Heart left ventricle (tissue), 16 donors: ENCODE data around the gene MSANTD3. TPM values are rescaled to one million over a fixed set of nuclear protein-coding genes. Genes with fewer than 3 reads are reported as not detected.
"Not testable (repeated sequence)": the region's sequence is repeated elsewhere in the genome, so short reads cannot be mapped to it uniquely, and the experiment has no call there.

Source experiments
- ATAC-seq, 4 donors: fragments of 200-7000 bp; cut with Tn5 transposase; one replicate each; pipeline ENCODE4 v1.9.1; 2020 to 2022; ENCODE audit warnings: moderate library complexity in 4 of 4, mild to moderate bottlenecking in 3 of 4, moderate number of reproducible peaks in 1 of 4
- DNase-seq, 5 donors: peaks; one replicate each; pipeline ENCODE4 v3.0.0-alpha.2; 2020
- H3K27ac ChIP-seq, 12 donors: fragments of 200-600 bp; sonication (generic) in 4 of 12; one replicate each; pipeline versions ENCODE4 v1.5.0 to v1.8.0; 2016 to 2022; ENCODE audit warnings: mild to moderate bottlenecking in 2 of 12
- H3K27me3 ChIP-seq, 9 donors: fragments of 200-600 bp; sonication (generic) in 2 of 9; one replicate each; pipeline versions ENCODE4 v1.5.1 to v1.8.0; 2016 to 2022; ENCODE audit warnings: mild to moderate bottlenecking in 3 of 9
- H3K36me3 ChIP-seq, 9 donors: fragments of 200-600 bp; sonication (generic) in 2 of 9; one replicate each; pipeline versions ENCODE4 v1.5.0 to v1.8.0; 2018 to 2022; ENCODE audit warnings: mild to moderate bottlenecking in 2 of 9
- H3K4me1 ChIP-seq, 12 donors: fragments of 200-600 bp; sonication (generic) in 4 of 12; one replicate each; pipeline versions ENCODE4 v1.5.0 to v1.8.0; 2016 to 2022; ENCODE audit warnings: mild to moderate bottlenecking in 3 of 12
- H3K4me3 ChIP-seq, 12 donors: fragments of 200-600 bp; sonication (generic) in 4 of 12; one replicate each; pipeline versions ENCODE4 v1.5.0 to v1.8.0; 2017 to 2022; ENCODE audit warnings: mild to moderate bottlenecking in 9 of 12, moderate library complexity in 4 of 12
- H3K9me3 ChIP-seq, 12 donors: fragments of 200-600 bp; sonication (generic) in 4 of 12; one replicate each; pipeline versions ENCODE4 v1.5.0 to v1.8.0; 2016 to 2022; ENCODE audit warnings: mild to moderate bottlenecking in 1 of 12
- POLR2A ChIP-seq, 2 donors: fragments of 450-650 bp; IDR thresholded peaks; one replicate each; pipeline ENCODE4 v1.6.1; 2017; ENCODE audit warnings: antibody characterized with exemption in 2 of 2, mild to moderate bottlenecking in 2 of 2, moderate library complexity in 2 of 2
- WGBS, 4 donors: extraction: QIAGEN DNeasy Blood & Tissue Kit in 2 of 4; methylation state at CpG; one replicate each; pipeline versions ENCODE4 v1.1.5 to v1.1.7; 2013 to 2018; 5-methylcytosine and 5-hydroxymethylcytosine counted together
- intact Hi-C, 10 donors: fragments of 100-400 bp; cut with DNase I; formaldehyde crosslinking; loops; one replicate each; pipeline versions ENCODE4 v1.11.1 to v1.14.2; 2022
- polyA plus RNA-seq, 2 donors: library from polyadenylated mRNA; stranded (reverse); fragments of 200-250 nt; gene quantifications; one replicate each; pipeline ENCODE4 v1.2.3, GENCODE V29; 2013
- total RNA-seq, 9 donors: library from RNA; depleted of rRNA in 2 of 9; stranded (reverse); fragments of >200 nt in 2 of 9; fragmentation: NEBNext Ultra II Directional in 3 of 9; extraction: Animal tissue kit (Norgen Biotek cat#: 25700) in 3 of 9; gene quantifications; one replicate each; pipeline versions ENCODE4 v1.1.0 to v1.2.4, GENCODE V29; 2016 to 2023
- TF ChIP-seq, protein P1 (sequence below), 12 donors: fragments of 200-600 bp; sonication (generic) in 4 of 12; IDR thresholded peaks; one replicate each; pipeline versions ENCODE4 v1.5.0 to v1.8.0; 2018 to 2022; ENCODE audit warnings: antibody characterized with exemption in 12 of 12, mild to moderate bottlenecking in 5 of 12
- donor health status: ischemic (EF 13 %, LVEDD 7.1; RV severe dilation, severe dysfunction).
- donor health status: healthy with polysubstance abuse.
- donor health status: DM: no; HTN: yes; CAD: no.
- donor health status: DM: no; HTN: no; CAD: no.
- donor health status: ischemic (EF 25% LVEDD 6.9; RV normal size, moderate dysfunction).
- donor health status: ischemic (EF 25% LVEDD 5.7; RV mildly dilated, moderate dysfunction).
- donor health status: healthy.
- donor health status: DM: yes; HTN: yes; CAD: no.
- donor health status: ischemic (EF 35%, LVEDD 5.7; RV mildly dilated, moderate dysfunction).
- donor health status: nonischemic (EF 11% LVEDD 7.7; RV severe dilation, severe dysfunction).
- donor health status: DM: yes; HTN: yes; CAD: no.
- donor health status: PGD.
- donor health status: ischemic (EF 29% LVEDD 5.4; RV normal size, mild dysfunction).
- donor health status: nonischemic (EF 23%, LVEDD 6.1; RV moderate dilation, normal function).

MSANTD3 gene
- total and polyA plus RNA-seq, 11 donors = 14.3 to 60.5 (median 24.1) TPM

GRCh38 chr9:100436571-100436970 lies 9.6 kb downstream of the MSANTD3 start:
- Histone ChIP-seq H3K4me1 (no peaks in the 10 kb centered on the region), H3K27ac (no peak overlapping the region), H3K27me3 (no peaks in the 10 kb centered on the region), H3K36me3 (no peaks in the 10 kb centered on the region), H3K9me3 (peaks cover 0 to 4% (median 0%) of the 10 kb centered on the region in 12 donors), H3K4me3 (no peak overlapping the region)
- intact Hi-C loops = loop anchor here in 2 of 10 donors (5.0 kb wide), 3 partner anchors 156 to 409 kb away; no protein-coding TSS in a partner anchor
- WGBS, 4 donors = 87 to 94% (median 92%) methylated on average over 7 of the region's 7 CpGs
- no peak for DNase-seq
- TF ChIP-seq POLR2A (IDR thresholded peaks at IDR 0.05) = no peak
- TF ChIP-seq, protein P1, sequence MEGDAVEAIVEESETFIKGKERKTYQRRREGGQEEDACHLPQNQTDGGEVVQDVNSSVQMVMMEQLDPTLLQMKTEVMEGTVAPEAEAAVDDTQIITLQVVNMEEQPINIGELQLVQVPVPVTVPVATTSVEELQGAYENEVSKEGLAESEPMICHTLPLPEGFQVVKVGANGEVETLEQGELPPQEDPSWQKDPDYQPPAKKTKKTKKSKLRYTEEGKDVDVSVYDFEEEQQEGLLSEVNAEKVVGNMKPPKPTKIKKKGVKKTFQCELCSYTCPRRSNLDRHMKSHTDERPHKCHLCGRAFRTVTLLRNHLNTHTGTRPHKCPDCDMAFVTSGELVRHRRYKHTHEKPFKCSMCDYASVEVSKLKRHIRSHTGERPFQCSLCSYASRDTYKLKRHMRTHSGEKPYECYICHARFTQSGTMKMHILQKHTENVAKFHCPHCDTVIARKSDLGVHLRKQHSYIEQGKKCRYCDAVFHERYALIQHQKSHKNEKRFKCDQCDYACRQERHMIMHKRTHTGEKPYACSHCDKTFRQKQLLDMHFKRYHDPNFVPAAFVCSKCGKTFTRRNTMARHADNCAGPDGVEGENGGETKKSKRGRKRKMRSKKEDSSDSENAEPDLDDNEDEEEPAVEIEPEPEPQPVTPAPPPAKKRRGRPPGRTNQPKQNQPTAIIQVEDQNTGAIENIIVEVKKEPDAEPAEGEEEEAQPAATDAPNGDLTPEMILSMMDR (IDR thresholded peaks at IDR 0.05) = no peak
- no peak for ATAC-seq

DNA sequence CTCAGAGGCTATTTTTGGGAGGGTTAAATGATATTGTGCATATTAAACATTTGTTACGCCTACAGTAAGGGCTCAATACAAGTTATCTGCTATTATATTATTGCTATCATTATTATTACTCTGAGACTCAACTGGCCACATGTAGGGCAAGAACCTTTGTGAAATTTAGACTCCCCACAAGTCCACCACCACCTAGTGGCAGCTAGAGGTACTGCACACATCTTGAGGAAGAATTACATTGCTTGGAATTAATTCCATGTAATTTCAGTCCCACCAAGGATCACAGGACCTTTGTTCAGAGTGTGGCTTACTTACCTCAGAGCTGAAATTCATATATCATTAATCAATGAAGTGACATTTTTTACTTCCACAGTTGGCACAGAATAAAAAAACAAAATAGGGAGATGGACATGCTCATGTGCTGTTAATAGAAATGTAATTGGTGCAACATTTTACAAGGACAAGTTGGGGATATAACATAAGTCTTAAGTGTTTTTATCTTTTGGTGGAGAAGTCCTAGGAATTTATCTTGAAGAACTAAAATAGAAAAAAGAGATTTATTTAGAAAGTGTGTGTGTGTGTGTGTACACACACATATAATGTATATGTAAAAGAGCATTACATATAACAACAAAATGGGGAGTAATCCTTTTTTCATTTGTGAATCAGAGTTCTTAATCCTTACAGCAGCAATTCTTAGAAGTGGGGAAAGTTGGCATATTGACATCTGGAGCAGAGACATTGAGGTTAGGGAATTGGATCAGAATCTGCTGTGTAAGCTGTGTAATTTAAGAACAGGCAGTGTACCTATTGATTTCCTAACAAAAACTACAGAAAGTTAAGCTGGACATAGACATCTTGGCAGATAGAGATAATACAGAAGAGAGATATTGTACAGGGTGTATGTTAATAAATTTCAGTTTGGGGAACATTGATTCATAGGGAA lies 11.2 kb downstream of the MSANTD3 start:
- intact Hi-C loops = loop anchor here in 2 of 10 donors (5.0 kb wide), 3 partner anchors 154 to 411 kb away; no protein-coding TSS in a partner anchor
- Histone ChIP-seq H3K36me3 (peaks cover 0 to 13% (median 0%) of the 10 kb centered on the region in 9 donors), H3K27me3 (no peaks in the 10 kb centered on the region), H3K4me3 (no peak overlapping the region), H3K27ac (no peak overlapping the region), H3K9me3 (peaks cover 0 to 4% (median 0%) of the 10 kb centered on the region in 12 donors), H3K4me1 (no peaks in the 10 kb centered on the region)
- 86 to 95% (median 91%) methylated on average over 1 of the region's 1 CpG for WGBS, 4 donors
- peak in 3 of 4 donors; percentile 41 to 59 (median 56) for ATAC-seq
- peak in 4 of 5 donors; percentile 50 to 72 (median 58) for DNase-seq
- no peak for TF ChIP-seq POLR2A (IDR thresholded peaks at IDR 0.05)
- TF ChIP-seq, protein P1 (IDR thresholded peaks at IDR 0.05) = peak; percentile 89 to 100 (median 94)

GRCh38 chr9:100440071-100440470 lies 13.1 kb downstream of the MSANTD3 start:
- intact Hi-C loops = loop anchor here in 3 of 10 donors (5.0 to 10.0 kb wide), 2 partner anchors 155 to 157 kb away; no protein-coding TSS in a partner anchor
- 83 to 87% (median 85%) methylated on average over 3 of the region's 3 CpGs for WGBS, 4 donors
- ATAC-seq (peak in 1 of 4 donors; percentile 48), DNase-seq (no peak)
- no peaks in the 10 kb centered on the region for H3K27me3 ChIP-seq
- TF ChIP-seq, protein P1 (IDR thresholded peaks at IDR 0.05) = no peak
- no peak for TF ChIP-seq POLR2A (IDR thresholded peaks at IDR 0.05)
- H3K9me3 ChIP-seq = peaks cover 0 to 4% (median 0%) of the 10 kb centered on the region in 12 donors
- no peak overlapping the region for H3K27ac ChIP-seq
- peaks cover 0 to 23% (median 10%) of the 10 kb centered on the region in 9 donors for H3K36me3 ChIP-seq
- H3K4me1 ChIP-seq = peaks cover 0 to 10% (median 0%) of the 10 kb centered on the region in 12 donors
- H3K4me3 ChIP-seq = no peak overlapping the region

- not testable (repeated sequence) for ATAC-seq, H3K9me3 ChIP-seq, H3K27ac ChIP-seq, H3K4me3 ChIP-seq, DNase-seq, H3K27me3 ChIP-seq
- Histone ChIP-seq H3K36me3 (peaks cover 0 to 23% (median 10%) of the 10 kb centered on the region in 9 donors), H3K4me1 (peaks cover 0 to 10% (median 0%) of the 10 kb centered on the region in 12 donors)
- intact Hi-C loops = loop anchor here in 3 of 10 donors (5.0 to 10.0 kb wide), 2 partner anchors 154 to 157 kb away; no protein-coding TSS in a partner anchor
- 94% methylated on average over 5 of the region's 5 CpGs for WGBS, 4 donors
Observed at GRCh38 chr9:100440487-100440886, 13.5 kb downstream of the MSANTD3 start.
